NAMALWA (cell line): ENCODE data around the gene MED27.

Experiments used
- DNase-seq: peaks from one replicate; pipeline ENCODE4 v3.0.0-alpha.2; 2015; ENCODE audit warnings: low spot score

MED27 gene

GRCh38 chr9:131995382-131995781, 84.3 kb downstream of the MED27 start:
- DNase-seq: no peak

GRCh38 chr9:131994364-131995125, 85.1 kb downstream of the MED27 start:
- DNase-seq: no peak

GRCh38 chr9:131992906-131993657, 86.6 kb downstream of the MED27 start:
- no peak for DNase-seq

- DNase-seq: no peak
Measured at GRCh38 chr9:131987232-131987631, 92.4 kb downstream of the MED27 start.

GRCh38 chr9:131986576-131986975, 93.1 kb downstream of the MED27 start:
- no peak for DNase-seq

- DNase-seq: no peak
Measured at GRCh38 chr9:131986089-131986488, 93.6 kb downstream of the MED27 start.

- no peak for DNase-seq
Measured at GRCh38 chr9:131984564-131984963, 95.1 kb downstream of the MED27 start.

- no peak for DNase-seq
Measured at GRCh38 chr9:131982671-131983239, 96.9 kb downstream of the MED27 start.

GRCh38 chr9:131982102-131982501, 97.6 kb downstream of the MED27 start:
- no peak for DNase-seq

- DNase-seq: no peak
Measured at GRCh38 chr9:131981116-131981776, 98.4 kb downstream of the MED27 start.

GRCh38 chr9:131980267-131981016, 99.2 kb downstream of the MED27 start:
- DNase-seq: no peak

- peak; percentile 30 for DNase-seq
Measured at GRCh38 chr9:131977109-131977838, 102.4 kb downstream of the MED27 start.

- no peak for DNase-seq
Measured at GRCh38 chr9:131976157-131977108, 103.2 kb downstream of the MED27 start.

- no peak for DNase-seq
Measured at GRCh38 chr9:131972889-131973288, 106.8 kb downstream of the MED27 start.

GRCh38 chr9:131971482-131972074, 108.1 kb downstream of the MED27 start:
- DNase-seq: no peak

GRCh38 chr9:131969469-131969989, 110.1 kb downstream of the MED27 start:
- DNase-seq: no peak

GRCh38 chr9:131968632-131969031, 111.0 kb downstream of the MED27 start:
- no peak for DNase-seq

- no peak for DNase-seq
Measured at GRCh38 chr9:131965841-131966240, 113.8 kb downstream of the MED27 start.

- DNase-seq: no peak
Measured at GRCh38 chr9:131965103-131965502, 114.6 kb downstream of the MED27 start.
